ENCODE measurements around the gene SEMA6A.

DNA sequence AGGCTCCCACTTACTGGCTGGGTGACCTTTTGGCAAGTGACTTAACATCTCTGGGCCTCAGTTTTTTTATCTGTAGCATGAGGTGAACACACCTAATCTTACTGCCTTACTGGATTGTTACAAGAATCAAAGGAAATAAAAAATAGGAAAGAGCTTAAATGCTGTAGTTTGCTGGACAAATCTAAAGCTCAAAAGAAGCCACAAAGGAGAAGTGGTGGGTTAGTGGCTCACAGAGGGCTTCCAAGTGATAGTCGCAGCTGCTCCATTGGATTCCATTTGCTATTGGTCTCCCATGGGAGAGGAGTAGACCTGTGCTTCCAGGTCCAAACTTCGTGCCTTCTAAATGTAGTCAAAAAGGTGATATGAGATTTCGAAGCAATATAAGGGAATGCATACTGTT, 123.6 kb downstream of the SEMA6A start:
- TF ChIP-seq, protein P1, sequence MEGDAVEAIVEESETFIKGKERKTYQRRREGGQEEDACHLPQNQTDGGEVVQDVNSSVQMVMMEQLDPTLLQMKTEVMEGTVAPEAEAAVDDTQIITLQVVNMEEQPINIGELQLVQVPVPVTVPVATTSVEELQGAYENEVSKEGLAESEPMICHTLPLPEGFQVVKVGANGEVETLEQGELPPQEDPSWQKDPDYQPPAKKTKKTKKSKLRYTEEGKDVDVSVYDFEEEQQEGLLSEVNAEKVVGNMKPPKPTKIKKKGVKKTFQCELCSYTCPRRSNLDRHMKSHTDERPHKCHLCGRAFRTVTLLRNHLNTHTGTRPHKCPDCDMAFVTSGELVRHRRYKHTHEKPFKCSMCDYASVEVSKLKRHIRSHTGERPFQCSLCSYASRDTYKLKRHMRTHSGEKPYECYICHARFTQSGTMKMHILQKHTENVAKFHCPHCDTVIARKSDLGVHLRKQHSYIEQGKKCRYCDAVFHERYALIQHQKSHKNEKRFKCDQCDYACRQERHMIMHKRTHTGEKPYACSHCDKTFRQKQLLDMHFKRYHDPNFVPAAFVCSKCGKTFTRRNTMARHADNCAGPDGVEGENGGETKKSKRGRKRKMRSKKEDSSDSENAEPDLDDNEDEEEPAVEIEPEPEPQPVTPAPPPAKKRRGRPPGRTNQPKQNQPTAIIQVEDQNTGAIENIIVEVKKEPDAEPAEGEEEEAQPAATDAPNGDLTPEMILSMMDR (IDR thresholded peaks at IDR 0.05): no peak
- no peak for TF ChIP-seq NR3C1 (IDR thresholded peaks at IDR 0.05)
- TF ChIP-seq CEBPB (IDR thresholded peaks at IDR 0.05): no peak
- no peak for TF ChIP-seq POLR2AphosphoS2 (conservative IDR thresholded peaks at IDR 0.05; ENCODE audit: low read length)
- no peak for TF ChIP-seq RAD21 (conservative IDR thresholded peaks at IDR 0.05 in 1 of 2, IDR thresholded peaks at IDR 0.05 in 1 of 2)
- TF ChIP-seq EP300 (IDR thresholded peaks at IDR 0.05): no peak
- no peak for TF ChIP-seq JUN (IDR thresholded peaks at IDR 0.05)
- no peak for TF ChIP-seq POLR2A (IDR thresholded peaks at IDR 0.05; ENCODE audit: low read length)
- no peak for TF ChIP-seq JUNB (IDR thresholded peaks at IDR 0.05)
- TF ChIP-seq ZFP36 (IDR thresholded peaks at IDR 0.05; ENCODE audit: borderline replicate concordance, partially characterized antibody): no peak
- TF ChIP-seq RFX5 (IDR thresholded peaks at IDR 0.05): no peak
- no peak for TF ChIP-seq CHD2 (IDR thresholded peaks at IDR 0.05; ENCODE audit: low read length, partially characterized antibody)
- TF ChIP-seq, protein P2, sequence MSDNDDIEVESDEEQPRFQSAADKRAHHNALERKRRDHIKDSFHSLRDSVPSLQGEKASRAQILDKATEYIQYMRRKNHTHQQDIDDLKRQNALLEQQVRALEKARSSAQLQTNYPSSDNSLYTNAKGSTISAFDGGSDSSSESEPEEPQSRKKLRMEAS (IDR thresholded peaks at IDR 0.05): no peak

Data from A549 (cell line).